Fibroblast of pulmonary artery (primary cell): ENCODE measurements around the gene PLA2G5.

Experiments
- DNase-seq: peaks from one replicate; pipeline ENCODE4 v3.0.0-alpha.2; 2010; ENCODE audit warnings: low read depth
- H3K4me3 ChIP-seq: replicated peaks from 2 replicates; pipeline ENCODE4 v1.5.1; 2011; ENCODE audit warnings: low read depth, mild to moderate bottlenecking, control low read depth, low read length, moderate library complexity
- TF ChIP-seq, protein P1 (sequence below): IDR thresholded peaks from 2 replicates; pipeline ENCODE4 v1.5.1; 2011; ENCODE audit warnings: mild to moderate bottlenecking, control low read depth, low read length, inconsistent platforms; ENCODE audit errors: missing control alignments

The PLA2G5 gene

DNA sequence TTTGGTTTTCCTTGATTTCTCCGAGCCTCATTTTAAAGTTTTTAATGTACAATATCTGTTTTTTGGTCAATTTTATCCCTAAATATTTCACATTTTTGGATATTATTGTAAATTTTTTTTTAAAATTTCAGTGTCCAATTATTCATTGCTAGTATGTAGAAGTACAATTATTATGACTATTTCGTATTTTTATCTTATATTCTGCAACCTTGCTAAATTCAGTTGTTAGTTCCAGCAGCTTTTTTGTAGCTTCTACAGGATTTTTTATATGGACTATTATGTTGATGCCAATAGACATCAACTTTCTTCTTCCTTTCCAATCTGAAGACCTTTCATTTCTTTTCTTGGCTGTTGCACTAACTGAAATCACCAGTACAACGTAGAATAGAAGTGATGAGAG is 65.0 kb downstream of the PLA2G5 start:
- TF ChIP-seq, protein P1, sequence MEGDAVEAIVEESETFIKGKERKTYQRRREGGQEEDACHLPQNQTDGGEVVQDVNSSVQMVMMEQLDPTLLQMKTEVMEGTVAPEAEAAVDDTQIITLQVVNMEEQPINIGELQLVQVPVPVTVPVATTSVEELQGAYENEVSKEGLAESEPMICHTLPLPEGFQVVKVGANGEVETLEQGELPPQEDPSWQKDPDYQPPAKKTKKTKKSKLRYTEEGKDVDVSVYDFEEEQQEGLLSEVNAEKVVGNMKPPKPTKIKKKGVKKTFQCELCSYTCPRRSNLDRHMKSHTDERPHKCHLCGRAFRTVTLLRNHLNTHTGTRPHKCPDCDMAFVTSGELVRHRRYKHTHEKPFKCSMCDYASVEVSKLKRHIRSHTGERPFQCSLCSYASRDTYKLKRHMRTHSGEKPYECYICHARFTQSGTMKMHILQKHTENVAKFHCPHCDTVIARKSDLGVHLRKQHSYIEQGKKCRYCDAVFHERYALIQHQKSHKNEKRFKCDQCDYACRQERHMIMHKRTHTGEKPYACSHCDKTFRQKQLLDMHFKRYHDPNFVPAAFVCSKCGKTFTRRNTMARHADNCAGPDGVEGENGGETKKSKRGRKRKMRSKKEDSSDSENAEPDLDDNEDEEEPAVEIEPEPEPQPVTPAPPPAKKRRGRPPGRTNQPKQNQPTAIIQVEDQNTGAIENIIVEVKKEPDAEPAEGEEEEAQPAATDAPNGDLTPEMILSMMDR = no peak
- H3K4me3 ChIP-seq = no peak overlapping the region
- DNase-seq = no peak

- H3K4me3 ChIP-seq = no peak overlapping the region
- TF ChIP-seq, protein P1 = no peak
- no peak for DNase-seq
These were observed 66.3 kb downstream of the PLA2G5 start for GRCh38 chr1:20136249-20136648.

- TF ChIP-seq, protein P1 = no peak
- H3K4me3 ChIP-seq = no peak overlapping the region
- DNase-seq = no peak
These were observed 67.1 kb downstream of the PLA2G5 start for GRCh38 chr1:20137055-20137454.

DNA sequence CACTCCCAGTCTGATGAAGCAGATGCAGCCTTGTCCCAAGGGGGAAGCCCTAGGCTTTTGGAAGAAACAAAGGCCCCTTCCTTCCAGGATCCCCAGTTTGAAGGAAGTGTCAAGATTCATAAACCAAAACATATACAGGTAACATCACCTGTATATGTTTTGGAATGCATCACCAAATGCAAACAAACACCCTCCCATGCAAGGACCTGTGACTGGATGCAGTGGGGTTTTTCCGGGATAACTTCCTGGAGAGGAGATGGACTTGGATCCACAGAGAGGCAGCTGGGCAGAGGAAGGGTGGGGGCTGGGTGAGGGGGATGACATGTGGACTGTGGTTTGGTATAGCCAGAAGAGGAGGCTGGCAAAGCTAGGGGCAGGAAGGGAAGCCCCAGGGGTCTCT is 67.6 kb downstream of the PLA2G5 start:
- TF ChIP-seq, protein P1 = no peak
- H3K4me3 ChIP-seq = no peak overlapping the region

DNA sequence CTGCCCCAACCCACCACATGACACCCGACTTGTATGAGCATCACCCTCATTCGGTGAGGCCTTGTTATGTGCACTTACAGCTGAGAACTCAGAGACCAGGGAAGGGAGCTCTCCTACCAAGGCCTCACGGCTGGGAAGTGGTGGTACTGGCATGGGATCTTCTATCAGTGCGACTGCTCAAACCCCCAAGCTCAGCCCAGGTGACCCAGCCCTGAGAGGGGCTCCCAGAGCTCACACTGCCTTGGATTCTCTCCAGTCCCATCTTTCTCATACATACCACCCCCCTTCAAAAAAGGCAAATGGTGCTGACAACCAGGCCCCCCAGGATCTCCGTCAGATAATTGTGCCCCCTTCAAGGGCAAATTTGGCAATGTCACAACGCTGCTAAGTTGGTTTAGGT is 68.4 kb downstream of the PLA2G5 start:
- DNase-seq = no peak
- H3K4me3 ChIP-seq = no peak overlapping the region
- TF ChIP-seq, protein P1 = no peak

More for the DNA sequence above, 67.6 kb downstream of the PLA2G5 start:
- DNase-seq = no peak

DNA sequence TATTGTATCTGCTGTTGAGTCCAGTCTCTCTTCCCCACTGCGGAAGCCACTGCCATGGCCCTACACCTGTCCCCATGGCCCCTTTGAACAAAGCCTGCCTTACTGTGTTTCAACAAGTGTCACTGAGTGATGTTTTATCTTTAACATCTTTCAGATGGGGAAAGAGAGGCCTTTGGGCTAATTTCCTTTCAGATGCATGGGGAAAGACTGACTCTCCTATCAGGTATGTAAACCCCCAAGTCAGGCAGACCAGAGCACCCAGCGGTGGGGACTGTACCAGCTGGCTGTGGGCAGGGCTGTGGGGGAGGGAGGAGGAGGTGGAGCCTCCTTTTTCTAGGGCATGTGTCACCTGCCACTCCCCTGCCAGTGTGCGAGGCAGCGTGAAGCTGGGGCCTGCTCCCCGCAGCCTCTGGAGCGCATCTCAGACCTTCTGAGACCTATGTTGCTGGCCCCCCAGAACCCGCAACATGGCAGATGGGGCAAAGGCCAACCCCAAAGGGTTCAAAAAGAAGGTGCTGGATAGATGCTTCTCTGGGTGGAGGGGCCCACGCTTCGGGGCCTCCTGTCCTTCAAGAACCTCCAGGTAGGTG is 69.1 kb downstream of the PLA2G5 start, which contains the start of gene PLA2G2F:
PLA2G2F (plus strand) TSS at position 363 of the 590 bp plus-strand sequence; CDS start at position 468, 105 bp downstream.
- TF ChIP-seq, protein P1 = no peak
- no peak within 1 kb of the TSS for H3K4me3 ChIP-seq
- DNase-seq = no peak

DNA sequence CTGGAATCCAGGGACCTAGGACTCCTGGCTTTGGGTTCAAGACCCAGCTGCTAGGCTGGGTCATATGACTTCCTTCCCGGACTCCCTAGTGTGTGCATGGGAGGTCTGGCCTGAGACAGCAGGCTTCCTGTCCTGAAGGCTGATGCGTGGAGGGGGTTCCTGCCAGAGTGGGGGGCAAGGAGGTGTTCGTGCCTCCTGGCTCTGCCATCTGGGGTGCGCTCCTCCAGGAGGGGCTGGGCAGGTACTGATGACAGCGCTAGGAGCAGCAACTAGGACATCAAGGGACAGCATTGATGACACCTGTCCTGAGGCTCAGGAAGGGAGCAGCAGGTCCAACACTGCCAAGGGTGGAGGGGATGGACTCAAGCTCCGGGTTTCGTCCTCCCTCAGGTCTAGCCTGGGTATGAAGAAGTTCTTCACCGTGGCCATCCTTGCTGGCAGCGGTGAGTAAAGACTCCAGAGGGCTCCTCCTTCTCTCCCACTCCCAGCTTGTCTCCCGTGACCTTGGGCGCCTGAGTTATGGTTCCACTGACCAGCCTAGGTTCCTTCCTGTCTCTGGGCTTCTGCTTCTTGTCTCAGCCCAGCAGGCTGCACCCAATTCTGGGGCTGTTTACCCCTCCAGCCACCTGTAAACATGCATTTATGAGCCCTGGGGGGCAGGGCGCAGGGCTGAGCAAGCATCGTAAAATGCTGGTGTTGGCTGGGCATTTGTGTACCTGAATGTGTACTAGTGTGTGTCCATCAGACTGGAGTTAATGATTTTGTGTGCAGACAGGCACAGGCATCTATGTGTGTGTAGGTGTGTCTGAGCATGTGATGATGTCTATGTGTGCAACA is 70.0 kb downstream of the PLA2G5 start:
- TF ChIP-seq, protein P1 = no peak
- no peak for DNase-seq
- no peak overlapping the region for H3K4me3 ChIP-seq
